K562 (cell line): Measurements from ENCODE around the gene RMND5B.

Experiments
- E2F4 ChIP-seq: sonication (generic); formaldehyde crosslinking; IDR thresholded peaks from 2 replicates; pipeline ENCODE4 v1.8.0; 2022; ENCODE audit warnings: mild to moderate bottlenecking, low read depth, missing genetic modification reagents
- ID3 ChIP-seq, 2 experiments: fragments of 250-450 bp in 1 of 2; fragments of 450-650 bp in 1 of 2; sonication (Bioruptor Pico) in 1 of 2; IDR thresholded peaks; 2 replicates each; pipeline versions ENCODE4 v1.6.1 to v1.8.0; 2016 to 2021; ENCODE audit warnings: mild to moderate bottlenecking in 2 of 2, moderate library complexity in 2 of 2, missing compliant biosample characterization in 1 of 2, missing genetic modification characterization in 1 of 2
- MTF1 ChIP-seq: fragments of 250-450 bp; sonication (Bioruptor Pico); IDR thresholded peaks from 2 replicates; pipeline ENCODE4 v1.9.0; 2021; ENCODE audit warnings: moderate library complexity, mild to moderate bottlenecking, inconsistent platforms, borderline replicate concordance
- POLR2A ChIP-seq: fragments of 450-650 bp; conservative IDR thresholded peaks from 2 replicates; pipeline ENCODE4 v1.6.1; 2016
- POLR3A ChIP-seq: IDR thresholded peaks from 2 replicates; pipeline ENCODE4 v1.6.1; 2011; ENCODE audit warnings: borderline replicate concordance, mild to moderate bottlenecking, moderate library complexity; ENCODE audit not compliant: insufficient read length, insufficient read depth; ENCODE audit errors: extremely low read depth
- PRPF4 ChIP-seq: fragments of 200-400 bp; formaldehyde crosslinking; IDR thresholded peaks from one replicate; pipeline ENCODE4 v1.6.1; 2017; ENCODE audit warnings: low read length, low read depth, mild to moderate bottlenecking; ENCODE audit not compliant: insufficient read depth, poor library complexity, severe bottlenecking
- REST ChIP-seq, 2 experiments: fragments of 450-650 bp; formaldehyde crosslinking in 1 of 2; IDR thresholded peaks; 2 replicates each; pipeline versions ENCODE4 v1.4.0 to v1.6.1; 2014 to 2020; ENCODE audit warnings: mild to moderate bottlenecking in 2 of 2, borderline replicate concordance in 1 of 2, low read depth in 1 of 2
- SMARCC2 ChIP-seq: fragments of 450-650 bp; IDR thresholded peaks from 2 replicates; pipeline ENCODE4 v1.6.1; 2017; ENCODE audit warnings: antibody characterized with exemption, moderate library complexity, mild to moderate bottlenecking, low read depth

- TF ChIP-seq POLR3A (no peak), ID3 (CRISPR knock-in tag; IDR thresholded peaks at IDR 0.05) (no peak), ID3 (tag; IDR thresholded peaks at IDR 0.05) (no peak), REST (IDR thresholded peaks at IDR 0.05; ENCODE audit: borderline replicate concordance) (no peak), REST (CRISPR knock-in tag; IDR thresholded peaks at IDR 0.05; ENCODE audit: low read depth) (no peak), POLR2A (no peak), SMARCC2 (no peak), MTF1 (CRISPR knock-in tag) (no peak), E2F4 (CRISPR knock-in tag) (no peak), PRPF4 (no peak)
Measured at GRCh38 chr5:178083922-178084321, 46.9 kb upstream of the RMND5B start.
